IPS-NIHi11 (cell line): ENCODE results near the gene PTHLH.

Experiments used
- DNase-seq: peaks from one replicate; pipeline ENCODE4 v3.0.0; 2012; ENCODE audit warnings: mixed read lengths, low spot score

Gene PTHLH

GRCh38 chr12:27934276-27934675 lies 38.3 kb downstream of the PTHLH start:
- DNase-seq = no peak

GRCh38 chr12:27931390-27931789 lies 41.1 kb downstream of the PTHLH start:
- no peak for DNase-seq

GRCh38 chr12:27927347-27927746 lies 45.2 kb downstream of the PTHLH start:
- DNase-seq = no peak

- no peak for DNase-seq
These were observed 48.0 kb downstream of the PTHLH start for GRCh38 chr12:27924350-27925135.

GRCh38 chr12:27922531-27923139 lies 49.9 kb downstream of the PTHLH start:
- DNase-seq = no peak

- DNase-seq = no peak
These were observed 52.8 kb downstream of the PTHLH start for GRCh38 chr12:27919671-27920235.

- DNase-seq = no peak
These were observed 57.0 kb downstream of the PTHLH start for GRCh38 chr12:27915536-27915935.

GRCh38 chr12:27915021-27915420 lies 57.5 kb downstream of the PTHLH start:
- no peak for DNase-seq

GRCh38 chr12:27913999-27914614 lies 58.4 kb downstream of the PTHLH start:
- no peak for DNase-seq

GRCh38 chr12:27911397-27911796 lies 61.1 kb downstream of the PTHLH start:
- no peak for DNase-seq
